Stimulated activated CD4-positive, alpha-beta T cell treated with anti-CD3 and anti-CD28 coated beads, Interleukin-4, amount 100 ng/mL, for 4 hours (primary cell): ENCODE measurements around the gene HS6ST3.
"Not testable (repeated sequence)": the region's sequence is repeated elsewhere in the genome, so short reads cannot be mapped to it uniquely, and the experiment has no call there.

ENCODE experiments used
- DNase-seq, 2 experiments: peaks; one replicate each; pipeline ENCODE4 v3.0.0-alpha.2; 2020

Gene HS6ST3

DNA sequence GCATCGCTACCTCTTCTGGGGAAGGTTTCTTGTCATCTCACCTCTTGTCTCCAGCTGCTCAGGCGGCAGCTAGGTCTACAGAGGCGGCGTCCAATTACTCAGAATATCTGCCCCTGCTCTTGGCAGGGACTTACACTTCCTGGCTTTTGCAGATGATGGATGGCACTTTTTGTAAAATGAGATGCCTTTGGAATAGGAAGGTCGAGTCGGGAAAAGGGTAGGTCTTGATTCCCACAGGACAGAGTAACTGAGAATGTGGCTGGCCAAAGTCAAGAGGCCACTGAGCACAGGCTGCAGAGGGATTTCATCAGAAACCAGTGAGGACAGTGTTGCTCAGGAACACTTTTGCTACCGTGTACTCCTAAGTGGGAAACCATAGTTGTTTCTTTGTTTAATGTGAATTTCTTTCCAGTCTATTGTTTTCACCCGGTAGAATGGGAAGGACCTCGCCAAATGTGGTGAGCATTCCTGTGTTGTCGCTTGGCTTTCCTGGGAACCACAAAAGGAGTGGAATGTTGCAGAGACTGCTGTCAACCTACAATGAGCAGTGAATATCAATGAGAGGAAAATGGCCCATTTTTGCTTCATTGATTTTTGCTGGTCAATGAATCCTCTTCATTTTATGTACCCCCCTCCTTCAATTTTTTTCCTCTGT, 383.7 kb downstream of the HS6ST3 start:
- no peak for DNase-seq

DNA sequence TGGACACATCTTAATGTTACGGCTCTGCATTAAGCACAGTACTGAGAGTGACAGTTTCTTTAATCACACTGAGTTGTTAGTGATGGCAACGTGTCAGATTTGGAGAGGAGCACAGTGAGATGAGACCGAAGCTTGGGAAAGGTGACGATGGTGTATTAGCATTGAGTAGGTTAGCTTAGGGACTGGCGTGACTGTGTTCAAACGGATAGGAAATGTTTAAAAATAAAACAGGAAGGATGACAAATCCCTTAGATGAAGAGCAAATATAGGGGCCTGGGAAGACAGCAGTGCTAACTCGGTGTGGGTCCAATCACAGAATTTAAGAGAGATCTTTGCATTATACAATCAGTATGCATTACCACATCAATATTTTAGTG, 384.3 kb downstream of the HS6ST3 start:
- no peak for DNase-seq

DNA sequence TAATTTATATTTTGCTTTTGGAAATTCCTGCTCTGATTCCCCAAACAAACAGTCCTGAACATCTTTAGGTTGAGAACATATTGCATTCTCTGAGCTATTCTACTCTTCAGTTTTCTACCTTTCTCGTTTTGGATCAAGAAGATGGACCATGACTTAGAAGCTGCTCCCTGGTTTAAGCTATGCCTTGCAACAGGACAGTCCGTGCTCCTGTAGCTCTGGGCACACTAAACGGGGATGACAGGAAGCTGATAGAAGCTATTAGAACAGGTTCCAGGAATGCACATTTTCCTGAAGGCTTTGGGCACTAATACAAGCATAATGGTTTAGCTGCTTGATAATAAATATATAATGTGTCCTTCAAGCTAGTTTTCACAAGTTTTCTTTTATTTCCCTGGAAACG, 385.2 kb downstream of the HS6ST3 start:
- DNase-seq, result no peak

DNA sequence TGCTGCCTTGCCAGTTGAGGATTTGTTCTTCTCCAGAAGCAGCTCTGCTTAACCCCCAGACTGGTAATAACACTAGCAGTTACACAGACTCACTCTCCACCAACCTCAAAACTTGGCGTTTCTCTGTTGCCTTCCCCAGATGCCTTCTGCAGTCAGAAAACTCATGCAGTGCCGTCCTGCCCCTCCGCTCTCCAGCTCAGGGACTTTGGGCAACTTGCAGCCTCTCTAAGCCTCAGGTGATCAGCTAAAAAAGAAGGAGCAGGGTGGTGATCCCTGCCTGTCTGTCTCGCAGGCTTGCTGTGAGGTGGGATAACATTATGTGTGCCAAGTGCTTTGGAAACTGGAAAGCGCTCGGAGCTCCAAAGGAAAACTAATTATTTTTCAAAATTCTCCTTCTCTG, 391.6 kb downstream of the HS6ST3 start:
- no peak for DNase-seq

DNA sequence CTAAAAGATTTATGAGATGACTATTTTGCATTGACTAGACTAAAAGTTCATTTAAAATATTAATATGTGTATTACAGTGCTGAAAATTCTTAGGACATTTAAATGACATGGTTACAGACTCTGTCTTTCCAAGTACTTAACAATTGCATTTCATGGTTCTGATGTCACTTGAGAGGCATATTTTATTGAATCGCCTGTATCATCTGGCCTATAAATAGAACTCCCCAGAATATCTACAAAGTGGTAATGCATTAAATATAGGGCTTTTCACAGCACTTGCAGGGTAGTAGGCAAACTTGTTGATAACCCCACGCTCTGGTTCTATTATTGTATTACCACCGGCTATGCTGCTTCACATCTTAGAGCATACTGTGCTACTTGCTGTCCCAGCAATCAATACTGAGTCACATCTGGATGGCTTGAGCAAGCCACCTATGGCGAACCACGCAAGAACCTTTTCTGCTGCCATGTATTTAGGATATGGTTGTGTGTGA, 400.6 kb downstream of the HS6ST3 start:
- DNase-seq, result no peak

DNA sequence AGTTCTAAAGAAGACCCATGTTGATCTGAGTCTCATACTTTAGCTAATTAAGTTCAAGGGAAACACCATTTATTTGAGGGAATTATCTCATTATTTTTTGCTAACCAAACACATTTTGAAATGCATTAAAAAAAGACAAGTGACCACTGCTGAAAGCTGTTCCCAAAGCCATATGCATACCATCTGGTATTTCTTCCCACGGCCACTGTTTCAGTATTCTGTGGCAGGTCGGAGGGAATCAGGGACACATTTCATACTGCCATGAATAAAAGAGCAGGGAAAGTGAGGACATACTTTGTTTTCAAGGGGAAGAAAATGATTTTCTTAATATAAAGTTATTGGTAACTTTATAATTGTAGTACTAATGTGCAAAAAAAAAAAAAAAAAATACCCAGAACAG, 401.2 kb downstream of the HS6ST3 start:
- no peak for DNase-seq

DNA sequence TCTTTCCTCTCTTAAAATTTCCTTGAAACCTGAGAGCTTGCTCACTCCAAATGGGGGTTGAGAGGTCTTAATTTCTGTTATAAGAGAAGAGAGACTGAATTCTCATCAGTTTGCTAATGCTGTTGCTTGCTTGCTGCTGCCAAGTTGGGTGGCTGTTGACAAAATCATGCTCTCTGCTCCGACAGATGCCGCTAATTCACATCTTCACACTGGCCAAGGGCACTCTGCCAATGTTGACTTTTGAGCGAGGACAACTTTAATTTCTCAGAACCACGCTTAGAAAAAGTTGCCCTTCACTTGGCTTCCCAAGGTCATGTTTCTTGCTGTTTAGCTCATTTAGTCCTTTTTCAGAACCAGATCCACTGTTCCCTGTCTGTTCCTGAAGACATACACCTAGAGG, 402.9 kb downstream of the HS6ST3 start:
- DNase-seq, result no peak

DNA sequence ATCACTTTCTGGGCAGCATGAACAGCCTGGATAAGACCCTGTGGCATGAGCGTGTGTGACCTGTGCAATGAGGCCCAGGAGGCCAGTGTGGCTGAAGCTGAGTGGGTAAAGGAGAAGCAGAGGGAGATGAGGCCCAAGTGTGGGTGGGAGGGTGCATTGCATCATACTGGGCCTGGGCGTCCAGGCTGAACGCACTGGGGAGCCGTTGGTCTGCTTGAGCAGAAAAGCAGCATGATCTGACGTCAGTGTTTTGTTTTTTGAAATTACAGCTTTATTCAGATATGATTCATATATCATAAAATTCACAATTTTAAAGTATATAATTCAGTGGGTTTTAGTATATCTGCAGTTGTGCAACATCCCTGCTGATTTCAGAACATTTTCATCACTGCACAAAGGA, 409.7 kb downstream of the HS6ST3 start:
- no peak for DNase-seq

DNA sequence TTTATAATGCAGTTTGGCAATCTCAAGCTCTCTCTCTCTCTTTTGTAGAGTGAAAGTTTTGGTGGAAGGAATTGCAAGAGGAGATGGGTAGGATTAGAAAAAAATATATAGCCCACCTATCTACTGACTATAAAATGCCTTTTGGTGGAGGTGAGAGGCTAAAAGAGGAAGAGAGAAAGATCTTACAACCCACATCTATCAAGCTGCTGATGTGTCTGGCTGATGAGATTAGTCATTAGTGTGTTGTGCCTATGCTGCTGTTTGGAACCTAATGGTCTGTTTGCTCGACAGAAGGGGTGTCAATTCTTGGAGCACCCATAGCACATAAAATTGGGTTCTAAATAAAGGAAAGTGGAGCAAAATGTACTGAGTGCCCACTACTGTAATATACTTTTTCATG, 411.0 kb downstream of the HS6ST3 start:
- no peak for DNase-seq

DNA sequence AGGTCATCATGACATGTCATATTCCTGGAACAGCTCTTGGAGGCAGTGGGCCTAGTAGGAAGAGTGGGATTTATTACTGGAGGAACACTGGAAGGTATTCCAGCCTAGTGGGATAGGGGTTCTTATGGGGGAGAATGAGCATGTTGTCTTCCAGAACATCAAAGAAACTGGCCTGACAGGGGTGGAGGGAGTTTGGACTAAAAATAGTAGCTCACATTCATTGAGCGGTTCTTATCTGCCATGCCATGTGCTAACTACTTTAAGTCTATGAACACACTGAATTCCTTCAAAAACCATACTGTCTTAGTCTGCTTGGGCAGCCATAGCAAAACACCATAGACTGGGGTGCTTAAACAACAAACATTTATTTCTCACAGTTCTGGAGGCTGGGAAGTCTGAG, 413.6 kb downstream of the HS6ST3 start:
- DNase-seq, result no peak

DNA sequence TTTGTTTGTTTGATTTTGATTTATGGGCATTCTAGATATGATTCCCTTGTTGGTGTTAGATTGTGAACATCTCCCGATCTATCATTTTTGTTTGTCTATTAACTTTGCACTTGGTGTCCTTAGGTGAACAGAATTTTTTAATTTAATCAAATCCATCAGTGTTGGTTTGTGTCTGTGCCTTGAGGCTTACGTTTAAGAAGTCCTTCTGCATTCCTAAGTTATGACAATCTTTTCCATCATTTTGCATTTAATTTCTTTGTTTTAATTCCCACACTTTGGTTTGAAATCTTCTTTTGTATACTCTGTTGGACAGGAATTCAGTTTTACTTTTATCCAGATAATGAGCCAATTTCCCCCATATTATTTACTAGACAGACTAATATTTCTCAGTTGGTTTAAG, 421.7 kb downstream of the HS6ST3 start:
- DNase-seq, result no peak

DNA sequence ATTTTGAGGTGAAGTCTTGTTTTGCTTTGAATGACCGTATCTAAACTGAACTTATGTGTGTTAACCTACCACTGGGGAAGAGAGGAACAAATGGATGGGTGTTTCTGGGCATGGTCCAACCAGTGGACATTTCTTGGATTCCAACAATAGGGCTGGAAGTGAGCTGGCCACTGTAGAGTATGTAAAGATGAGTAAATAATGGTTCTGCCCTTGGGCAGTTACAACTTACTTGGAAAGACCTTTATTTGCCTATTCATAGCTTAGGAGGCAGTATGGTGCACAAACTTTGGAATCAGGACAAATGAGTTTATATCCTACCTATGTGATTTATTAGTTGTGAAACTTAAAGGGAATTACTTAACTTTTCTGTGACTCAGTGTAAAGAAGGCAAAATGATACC, 429.5 kb downstream of the HS6ST3 start:
- no peak for DNase-seq

DNA sequence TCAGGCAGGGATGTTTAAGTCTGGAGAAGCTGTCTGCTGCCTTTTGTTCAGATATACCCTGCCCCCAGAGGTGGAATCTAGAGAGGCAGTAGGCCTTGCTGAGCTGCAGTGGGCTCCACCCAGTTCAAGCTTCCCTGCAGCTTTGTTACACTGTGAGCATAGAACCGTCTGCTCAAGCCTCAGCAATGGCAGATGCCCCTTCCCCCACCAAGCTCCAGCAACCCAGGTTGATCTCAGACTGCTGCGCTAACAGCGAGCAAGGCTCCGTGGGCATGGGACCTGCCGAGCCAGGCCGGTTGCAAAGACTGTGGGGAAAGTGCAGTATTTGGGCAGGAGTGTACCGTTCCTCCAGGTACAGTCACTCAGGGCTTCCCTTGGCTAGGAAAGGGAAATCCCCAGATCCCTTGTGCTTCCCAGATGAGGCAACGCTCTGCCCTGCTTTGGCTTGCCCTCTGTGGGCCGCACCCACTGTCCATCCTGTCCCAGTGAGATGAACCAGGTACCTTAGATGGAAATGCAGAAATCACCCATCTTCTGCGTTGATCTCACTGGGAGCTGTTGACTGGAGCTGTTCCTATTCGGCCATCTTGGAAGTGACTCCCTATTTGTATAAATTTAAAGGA, 434.6 kb downstream of the HS6ST3 start:
- not testable (repeated sequence) for DNase-seq

DNA sequence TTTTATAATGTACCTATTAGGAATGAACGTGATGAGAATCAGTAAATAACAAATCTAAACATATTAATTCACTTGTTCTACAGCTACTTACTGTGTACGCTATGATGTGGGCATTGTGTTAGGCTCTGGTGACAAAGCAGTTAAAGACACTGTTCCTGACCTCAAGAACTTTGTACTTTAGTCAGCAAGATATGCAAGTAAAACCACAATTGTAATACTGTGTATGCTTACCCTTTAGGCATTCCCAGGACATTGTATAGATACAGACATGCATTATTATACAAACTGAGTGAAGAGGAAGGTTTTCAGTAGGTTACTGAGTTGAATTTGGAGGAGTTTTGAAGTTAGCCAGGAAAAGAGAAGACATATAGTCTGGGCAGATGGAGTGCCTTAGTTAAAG, 435.8 kb downstream of the HS6ST3 start:
- no peak for DNase-seq

DNA sequence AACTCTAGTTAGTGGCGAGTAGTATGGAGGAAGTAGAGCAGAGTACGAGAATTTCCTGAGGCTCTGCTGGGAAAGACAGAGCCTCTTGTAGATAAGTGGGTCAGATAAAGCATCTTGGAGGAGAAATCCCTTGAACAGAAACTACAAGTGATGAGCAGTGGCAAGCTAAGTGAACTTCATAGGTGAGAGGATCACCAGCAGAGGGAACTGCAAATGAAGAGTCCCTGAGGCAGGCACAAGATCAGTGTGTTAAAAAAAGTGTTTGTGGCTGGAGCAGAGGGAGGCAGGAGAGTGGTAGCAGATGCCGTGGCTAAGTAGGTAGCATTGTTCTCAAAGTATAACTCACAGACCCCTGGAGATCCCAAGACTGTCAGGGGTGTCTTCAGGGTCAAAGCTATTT, 437.6 kb downstream of the HS6ST3 start:
- DNase-seq, result no peak

DNA sequence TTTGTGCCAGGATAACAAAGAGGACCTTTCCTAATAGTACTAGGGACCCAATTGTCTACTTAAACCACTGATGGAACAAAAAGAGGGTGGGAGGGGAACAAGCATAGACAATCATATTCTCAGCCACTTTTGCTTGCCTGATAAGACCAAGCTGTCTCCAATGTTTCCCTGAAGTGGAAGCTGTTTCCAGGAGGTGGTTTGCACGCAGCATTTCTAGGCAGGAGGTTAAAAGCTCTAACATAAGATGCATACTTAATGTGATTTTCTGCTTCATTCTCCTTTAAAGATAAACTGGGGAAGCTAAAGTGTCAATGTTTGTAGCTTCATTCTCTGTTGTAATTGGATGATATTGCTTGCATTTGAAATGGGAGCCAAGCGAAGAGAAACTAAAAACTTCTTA, 442.9 kb downstream of the HS6ST3 start:
- no peak for DNase-seq

DNA sequence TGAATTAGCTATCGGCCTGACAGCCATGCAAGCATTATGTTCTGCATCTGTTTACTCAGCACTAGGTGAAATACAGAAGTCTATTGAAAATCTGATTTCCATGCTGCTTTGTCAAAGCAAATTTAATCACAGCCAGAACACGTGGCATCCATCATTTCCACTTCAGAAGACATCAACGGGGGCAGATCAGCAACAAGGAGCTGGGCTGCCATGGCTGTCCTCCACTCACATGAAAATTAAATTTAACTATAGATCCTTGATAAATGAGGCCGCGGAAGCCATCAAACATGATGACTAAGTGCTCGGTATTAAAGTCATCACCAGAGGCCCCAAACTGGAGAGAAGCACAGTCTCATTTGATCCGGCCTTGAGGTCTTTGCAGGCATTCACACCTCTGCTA, 443.5 kb downstream of the HS6ST3 start:
- no peak for DNase-seq

DNA sequence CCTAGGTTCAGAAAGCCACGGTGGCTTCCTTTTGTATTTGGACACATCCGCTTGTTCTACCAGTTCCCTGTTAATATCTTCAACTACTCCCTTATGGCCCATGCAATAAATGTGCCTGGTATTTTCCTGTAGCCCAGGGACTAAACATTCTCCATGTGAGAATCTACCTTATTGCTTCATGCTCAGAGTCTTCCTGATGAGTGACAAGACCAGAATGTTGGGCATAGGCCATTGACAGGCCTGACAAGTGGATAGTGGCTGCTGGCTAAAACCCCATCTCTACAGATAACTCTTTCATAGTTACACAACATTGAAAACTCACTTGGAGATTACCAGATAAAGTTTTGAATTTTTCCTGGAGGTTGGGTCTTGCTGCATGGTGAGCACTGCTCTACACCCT, 449.9 kb downstream of the HS6ST3 start:
- DNase-seq, result no peak

DNA sequence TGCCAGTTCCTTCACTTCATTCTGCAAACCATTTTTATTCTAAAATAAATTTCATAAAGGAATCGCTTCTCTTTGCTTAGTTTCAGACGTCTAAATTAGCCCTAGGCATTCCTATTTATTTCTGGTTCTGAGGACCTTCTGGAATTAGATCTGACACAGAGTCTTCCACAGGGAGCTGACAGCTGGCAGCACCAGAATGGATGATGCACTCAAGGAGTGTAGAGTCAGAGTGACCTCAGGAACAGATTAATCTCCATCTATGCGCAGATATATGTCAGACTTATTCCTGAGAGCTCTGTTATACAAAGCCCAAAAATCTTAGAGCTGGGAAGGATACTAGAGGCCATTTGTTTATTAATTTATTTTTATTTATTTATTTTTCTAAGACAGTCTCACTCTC, 450.8 kb downstream of the HS6ST3 start:
- no peak for DNase-seq

DNA sequence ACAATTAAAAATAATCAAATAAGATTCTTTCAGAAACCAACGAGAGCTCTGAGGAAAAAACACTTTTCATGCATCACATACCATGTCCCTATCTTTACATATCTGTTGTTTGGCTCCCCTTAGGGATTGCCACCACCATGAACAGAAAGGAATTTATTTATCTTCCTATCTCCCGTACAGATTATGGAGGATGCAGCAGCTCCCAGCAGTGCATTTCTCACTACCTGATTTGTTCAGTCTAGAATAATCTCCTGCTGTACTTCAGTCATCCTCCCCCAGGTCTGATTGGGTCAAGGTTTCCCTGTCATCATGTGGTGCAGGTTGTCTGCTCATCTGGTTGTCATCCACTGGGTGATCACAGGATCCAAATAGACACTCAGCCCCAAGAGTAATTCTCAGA, 453.1 kb downstream of the HS6ST3 start:
- DNase-seq, result no peak

DNA sequence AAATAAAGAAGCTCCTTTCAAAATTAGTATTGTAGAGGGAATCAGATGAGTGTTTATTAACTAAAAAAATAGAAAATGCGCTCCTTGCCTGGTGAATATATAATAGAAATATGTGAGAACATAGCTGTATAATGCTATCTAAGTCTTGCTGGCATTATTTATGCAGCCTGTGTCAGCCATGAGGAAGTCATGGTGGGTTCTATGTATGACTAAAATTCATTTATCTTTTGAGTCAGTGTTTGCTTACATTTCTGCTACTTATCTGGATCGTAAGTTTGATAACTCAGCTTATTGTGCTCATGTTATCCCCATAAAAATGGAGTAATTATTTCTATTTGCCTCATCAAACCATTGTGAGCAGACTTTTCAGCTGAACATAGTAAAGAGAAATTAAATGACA, 455.1 kb downstream of the HS6ST3 start:
- no peak for DNase-seq

DNA sequence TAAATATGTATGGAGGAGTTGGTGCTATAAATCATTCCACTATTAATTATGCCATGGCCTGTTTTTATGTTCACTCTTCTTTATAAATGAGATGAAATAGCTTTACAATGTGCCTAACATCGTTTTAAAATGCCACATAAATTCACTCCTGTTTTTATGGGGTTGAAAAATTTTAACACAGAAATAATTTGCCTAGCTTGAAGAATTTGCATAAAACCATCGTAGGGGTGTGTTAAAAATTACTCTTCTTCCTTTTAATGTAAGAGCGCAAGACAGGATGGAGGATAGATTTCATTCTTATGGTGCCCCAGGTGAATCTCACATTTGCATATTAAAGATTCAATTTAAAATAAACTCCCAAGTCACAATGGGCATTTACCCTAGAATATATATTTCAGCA, 456.6 kb downstream of the HS6ST3 start:
- DNase-seq, result no peak

DNA sequence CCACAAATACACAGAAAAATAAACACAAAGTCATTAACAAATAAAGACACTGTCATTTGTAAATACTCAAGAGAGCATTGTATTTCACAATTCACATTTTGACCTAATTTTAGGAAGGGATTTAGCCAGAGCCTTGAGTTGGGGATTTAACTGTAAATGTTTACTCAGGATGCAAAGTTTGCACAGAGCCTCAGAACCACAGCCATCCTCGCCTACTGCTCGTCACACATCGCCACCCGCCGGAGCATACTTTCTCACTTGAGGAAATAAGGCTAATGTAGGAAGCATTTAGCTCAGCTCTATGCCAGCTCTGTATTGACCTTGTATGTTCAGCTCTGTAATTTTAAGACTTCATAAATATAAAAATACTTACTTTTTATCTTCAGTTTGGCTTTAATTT, 461.6 kb downstream of the HS6ST3 start:
- no peak for DNase-seq

DNA sequence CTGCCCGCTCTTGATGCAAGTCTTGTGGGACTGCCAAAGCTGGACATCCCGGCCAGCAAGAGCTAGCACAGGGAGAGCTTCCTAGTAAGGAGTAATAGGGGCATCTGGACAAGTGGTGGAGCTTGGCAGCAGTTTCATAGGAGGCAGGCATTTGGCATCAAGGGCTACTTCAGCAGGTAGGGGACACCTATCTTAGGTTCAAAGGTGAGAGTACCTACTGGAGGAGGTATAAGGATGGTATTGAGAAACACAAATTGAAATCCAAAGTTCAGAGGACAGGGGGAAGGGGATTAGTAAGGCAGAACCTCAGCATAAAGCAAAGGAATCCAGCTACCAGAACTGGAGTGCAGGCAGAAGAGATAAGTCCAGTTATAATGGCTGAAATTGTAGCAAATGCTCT, 462.7 kb downstream of the HS6ST3 start:
- no peak for DNase-seq

DNA sequence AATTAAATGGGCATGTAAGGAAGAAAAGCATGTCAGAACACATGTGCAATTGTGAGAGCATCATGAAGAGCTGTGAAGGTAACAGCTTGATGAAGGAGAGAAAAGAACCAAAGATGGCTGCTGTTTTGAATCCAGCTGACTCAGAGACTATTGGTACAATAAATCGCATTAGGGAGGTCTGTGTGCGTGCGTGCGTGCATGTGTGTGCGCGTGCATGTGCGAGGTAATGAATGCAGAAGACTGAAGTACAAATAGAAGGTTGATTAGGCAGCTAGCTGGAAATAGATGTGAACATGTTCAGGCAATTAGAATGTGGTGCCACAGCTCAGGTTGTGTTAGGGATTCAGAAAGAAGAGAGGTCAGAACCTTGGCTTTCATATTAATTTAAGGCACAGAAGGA, 463.9 kb downstream of the HS6ST3 start:
- no peak for DNase-seq
